ENCODE results near the gene SELENOF.

GRCh38 chr1:86860424-86860823 is 53.5 kb downstream of the SELENOF start:
- no peak for TF ChIP-seq CTCF (IDR thresholded peaks at IDR 0.05; ENCODE audit: insufficient read depth, low read length)
- no peak for TF ChIP-seq REST (IDR thresholded peaks at IDR 0.05; ENCODE audit: insufficient replicate concordance, low read depth)
- no peak for TF ChIP-seq POLR2AphosphoS5 (IDR thresholded peaks at IDR 0.05; ENCODE audit: low read depth)
- no peak for TF ChIP-seq GABPA (IDR thresholded peaks at IDR 0.05; ENCODE audit: low read depth)

Measured in HL-60 (cell line).